ENCODE results near the gene MOV10L1. TPM values are rescaled to one million over a fixed set of nuclear protein-coding genes. Genes with fewer than 3 reads are reported as not detected.
A peak's percentile ranks its signal among the peaks of the same experiment; 100 is the strongest.

MOV10L1 gene
- total and polyA plus RNA-seq, 10 donors, result 0.10 to 0.37 (median 0.15) TPM; not detected in 7

DNA sequence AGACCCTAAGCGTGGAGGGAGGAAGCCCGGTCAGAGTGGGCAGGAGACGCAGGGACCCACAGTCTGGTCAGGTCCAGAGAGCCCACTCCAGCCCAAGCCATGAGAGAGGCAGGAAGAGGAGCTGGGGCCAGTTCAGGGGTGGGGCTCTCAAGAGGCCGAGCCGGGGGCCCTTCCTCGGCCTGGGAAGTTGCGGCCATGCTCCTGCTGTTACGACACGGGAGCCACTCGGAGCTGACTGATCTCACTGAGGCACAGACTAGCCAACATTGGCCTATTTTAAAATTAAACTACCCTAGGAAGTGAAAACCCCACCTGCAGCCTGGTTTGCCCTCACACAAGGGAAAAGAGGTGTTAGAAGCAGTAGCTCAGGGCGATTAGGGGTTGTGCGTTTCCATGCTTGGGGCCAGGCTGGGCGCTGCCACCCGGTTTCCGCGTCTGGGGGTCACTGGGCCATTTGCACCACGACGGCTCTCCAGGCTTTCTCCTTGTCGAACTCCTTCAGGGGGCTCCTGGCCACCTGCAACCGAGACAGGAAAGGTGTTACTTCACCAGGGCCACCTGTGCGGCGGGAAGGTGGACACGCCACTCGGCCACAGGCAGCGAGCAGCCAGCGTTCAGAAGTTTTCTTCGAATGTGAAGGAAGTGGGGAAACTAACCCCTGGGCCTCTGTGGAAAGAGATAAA is 28.5 kb upstream of the MOV10L1 start:
- intact Hi-C loops (cut with DNase I; ENCODE audit: low total_unique reads), result no loop called here
- H3K4me3 ChIP-seq, result no peak overlapping the region
- H3K4me1 ChIP-seq, result peaks cover 0 to 39% (median 21%) of the 10 kb centered on the region in 6 donors
- DNase-seq, result no peak
- WGBS, 5 donors, result 25 to 64% (median 38%) methylated on average over 17 to 27 of the region's 27 CpGs
- H3K27me3 ChIP-seq (replicated peaks in 1 of 7), result peaks cover 3 to 79% (median 31%) of the 10 kb centered on the region in 7 donors
- H3K27ac ChIP-seq, result peak overlapping the region in 1 of 8 donors; percentile 30
- no peaks in the 10 kb centered on the region for H3K9me3 ChIP-seq
- TF ChIP-seq CTCF (IDR thresholded peaks at IDR 0.05 in 8 of 11, conservative IDR thresholded peaks at IDR 0.05 in 3 of 11) (no peak), POLR2A (IDR thresholded peaks at IDR 0.05) (no peak), POLR2AphosphoS5 (IDR thresholded peaks at IDR 0.05) (no peak)
- H3K36me3 ChIP-seq, result no peaks in the 10 kb centered on the region

- TF ChIP-seq CTCF (IDR thresholded peaks at IDR 0.05 in 8 of 11, conservative IDR thresholded peaks at IDR 0.05 in 3 of 11), result no peak
- no peak for TF ChIP-seq POLR2A (IDR thresholded peaks at IDR 0.05)
- TF ChIP-seq POLR2AphosphoS5 (IDR thresholded peaks at IDR 0.05), result no peak
- peaks cover 0 to 39% (median 21%) of the 10 kb centered on the region in 6 donors for H3K4me1 ChIP-seq
- intact Hi-C loops (cut with DNase I; ENCODE audit: low total_unique reads), result no loop called here
- 41 to 66% (median 53%) methylated on average over 11 to 17 of the region's 17 CpGs for WGBS, 5 donors
- no peak overlapping the region for H3K27ac ChIP-seq
- peaks cover 3 to 72% (median 31%) of the 10 kb centered on the region in 7 donors for H3K27me3 ChIP-seq (replicated peaks in 1 of 7)
- H3K9me3 ChIP-seq, result no peaks in the 10 kb centered on the region
- no peak overlapping the region for H3K4me3 ChIP-seq
- no peak for DNase-seq
- no peaks in the 10 kb centered on the region for H3K36me3 ChIP-seq
Measured at GRCh38 chr22:50061824-50062355, 27.9 kb upstream of the MOV10L1 start.

- WGBS, 5 donors, result 88 to 92% (median 91%) methylated on average over 18 to 19 of the region's 19 CpGs
Measured at GRCh38 chr22:50062509-50063135, 27.2 kb upstream of the MOV10L1 start.

More at GRCh38 chr22:50062509-50063135, 27.2 kb upstream of the MOV10L1 start:
- intact Hi-C loops (cut with DNase I; ENCODE audit: low total_unique reads), result no loop called here
- Histone ChIP-seq H3K9me3 (no peaks in the 10 kb centered on the region), H3K27me3 (replicated peaks in 1 of 7) (peaks cover 3 to 68% (median 30%) of the 10 kb centered on the region in 7 donors), H3K4me1 (peaks cover 0 to 39% (median 21%) of the 10 kb centered on the region in 6 donors), H3K36me3 (no peaks in the 10 kb centered on the region), H3K4me3 (no peak overlapping the region), H3K27ac (no peak overlapping the region)
- DNase-seq, result no peak
- TF ChIP-seq POLR2AphosphoS5 (IDR thresholded peaks at IDR 0.05) (no peak), POLR2A (IDR thresholded peaks at IDR 0.05) (no peak), CTCF (IDR thresholded peaks at IDR 0.05 in 8 of 11, conservative IDR thresholded peaks at IDR 0.05 in 3 of 11) (no peak)

Measured in spleen (tissue), 11 donors.